D341Med (cell line): ENCODE data around the gene RAPGEF4.

ENCODE experiments used
- DNase-seq: peaks from one replicate; pipeline ENCODE4 v3.0.0; 2012; ENCODE audit warnings: low spot score

Gene RAPGEF4

GRCh38 chr2:172969166-172969565 lies 233.5 kb downstream of the RAPGEF4 start:
- DNase-seq: no peak

DNA sequence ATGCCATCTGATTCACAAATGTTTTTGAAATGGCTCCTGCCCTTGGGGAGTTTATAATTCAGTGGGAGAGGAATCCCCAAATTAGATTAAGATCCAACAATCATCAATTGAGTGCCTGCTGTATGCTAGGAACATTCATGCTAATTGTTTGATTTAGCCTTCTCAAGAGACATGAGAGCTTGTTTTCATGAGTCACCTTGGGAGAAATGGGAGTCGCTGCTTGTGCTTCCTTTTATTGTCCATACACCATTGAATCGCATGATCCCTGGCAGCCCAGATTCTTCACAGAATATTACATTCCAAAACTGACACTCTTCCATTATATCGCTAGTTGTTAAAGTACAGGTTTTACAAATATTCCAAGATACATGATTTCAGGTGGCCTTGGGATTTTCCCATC lies 234.0 kb downstream of the RAPGEF4 start:
- no peak for DNase-seq

GRCh38 chr2:172970660-172971059 lies 235.0 kb downstream of the RAPGEF4 start:
- no peak for DNase-seq

DNA sequence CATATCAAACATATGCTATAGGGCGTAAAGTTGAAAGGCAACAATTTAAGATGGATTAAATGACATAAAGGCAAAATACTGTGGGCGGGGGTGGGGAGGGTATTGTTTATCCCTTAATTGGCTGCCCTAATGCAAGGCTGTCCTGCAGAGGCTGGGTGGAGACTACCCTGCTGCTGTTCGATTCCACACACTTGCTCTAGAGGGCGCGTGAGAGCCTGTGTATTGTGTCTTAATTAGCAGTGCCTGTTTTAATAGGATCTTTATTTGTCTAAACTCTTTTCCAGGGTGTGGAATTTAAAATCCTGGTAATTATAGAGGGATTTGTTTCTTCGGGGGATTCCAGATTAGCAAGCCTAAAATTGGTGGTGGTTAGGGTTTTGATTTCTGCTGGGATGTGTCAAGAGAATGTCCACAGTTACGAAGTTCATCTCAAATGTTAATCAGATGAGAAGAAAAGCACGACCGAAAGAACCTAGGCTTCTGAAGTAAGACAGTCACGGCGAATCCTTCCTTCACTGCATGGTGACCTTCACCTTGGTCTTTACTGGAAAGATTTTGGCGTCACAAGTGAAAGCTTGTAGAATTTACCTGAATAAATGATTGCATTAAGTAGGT lies 236.5 kb downstream of the RAPGEF4 start:
- DNase-seq: peak; percentile 86

DNA sequence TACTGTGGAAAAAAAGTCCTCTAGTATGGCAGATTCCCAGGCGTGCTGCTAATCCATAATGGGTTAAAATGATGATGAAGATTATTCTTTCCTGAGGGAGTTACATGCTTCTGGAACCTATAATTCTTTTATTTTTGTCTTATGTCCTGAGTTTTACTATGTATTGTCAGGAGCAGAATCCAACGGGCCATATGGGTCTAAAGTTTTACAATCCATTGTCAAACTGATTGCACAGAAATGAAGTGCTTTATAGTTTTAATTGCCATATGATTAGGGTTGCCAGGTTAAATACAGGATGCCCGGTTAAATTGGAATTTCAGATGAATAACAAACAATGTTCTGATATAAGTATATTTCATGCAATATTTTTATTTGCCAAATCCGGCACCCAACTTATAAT lies 239.1 kb downstream of the RAPGEF4 start:
- no peak for DNase-seq

GRCh38 chr2:172976116-172976515 lies 240.5 kb downstream of the RAPGEF4 start:
- no peak for DNase-seq

DNA sequence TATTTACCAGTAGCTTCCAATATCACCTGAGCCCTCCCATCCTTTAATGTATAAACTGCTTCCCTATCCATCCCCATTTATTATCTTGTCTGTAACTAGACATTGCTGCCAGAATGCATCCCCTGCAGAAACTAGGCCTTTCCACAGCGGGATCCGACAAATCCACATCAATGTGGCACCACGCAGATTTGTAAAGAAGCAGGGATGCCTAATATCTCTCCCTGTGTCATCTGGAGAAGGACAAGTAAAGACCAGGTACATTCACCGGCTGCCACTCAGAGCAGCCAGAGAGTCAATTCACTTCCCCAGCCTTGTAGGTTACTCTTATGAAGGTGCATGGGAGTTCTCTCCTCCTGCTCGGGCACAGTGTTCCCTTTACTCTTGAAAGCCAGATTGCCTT lies 241.2 kb downstream of the RAPGEF4 start:
- no peak for DNase-seq

GRCh38 chr2:172977270-172978062 lies 241.8 kb downstream of the RAPGEF4 start:
- peak; percentile 69 for DNase-seq

GRCh38 chr2:172978063-172978383 lies 242.4 kb downstream of the RAPGEF4 start:
- DNase-seq: no peak

- no peak for DNase-seq
Measured at GRCh38 chr2:172985139-172985892, 249.7 kb downstream of the RAPGEF4 start.

DNA sequence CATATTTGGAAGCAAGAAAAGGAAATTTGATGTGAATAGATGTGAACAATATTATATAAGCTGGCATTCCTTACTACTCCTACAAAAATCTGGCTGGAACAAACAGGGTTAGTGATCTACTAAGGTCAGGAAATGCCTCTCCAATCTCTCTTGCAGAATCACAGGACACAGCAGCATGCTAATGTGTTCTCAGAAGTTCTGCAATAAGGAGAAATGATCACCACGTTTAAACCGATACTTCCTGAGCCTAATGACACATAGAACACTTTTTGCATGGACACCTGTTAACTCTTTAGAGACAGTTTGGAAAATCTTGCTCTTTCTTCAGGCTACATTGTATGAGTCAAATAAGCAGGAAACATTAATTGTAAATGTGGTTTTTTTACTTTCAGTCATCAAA lies 250.4 kb downstream of the RAPGEF4 start:
- DNase-seq: no peak

GRCh38 chr2:172988728-172989127 lies 253.1 kb downstream of the RAPGEF4 start:
- no peak for DNase-seq

DNA sequence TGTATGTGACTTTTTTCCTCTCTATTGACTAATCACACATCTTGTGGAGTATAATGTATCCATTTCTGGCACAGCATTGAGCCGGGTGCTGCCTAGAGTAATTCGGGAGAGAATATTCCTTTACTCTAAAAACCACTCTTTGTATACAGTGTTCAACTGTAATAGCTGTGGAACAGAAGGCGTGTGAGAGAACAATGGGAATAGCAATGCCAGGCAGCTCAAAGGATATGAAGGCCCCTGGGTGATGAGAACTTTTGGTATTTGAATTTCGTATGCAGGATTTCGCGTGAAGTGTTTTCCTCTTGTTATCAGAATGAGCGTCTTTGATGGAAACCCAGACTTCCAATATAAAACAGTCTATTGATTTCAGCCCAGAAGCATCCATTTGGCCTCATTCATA lies 255.4 kb downstream of the RAPGEF4 start:
- DNase-seq: no peak

DNA sequence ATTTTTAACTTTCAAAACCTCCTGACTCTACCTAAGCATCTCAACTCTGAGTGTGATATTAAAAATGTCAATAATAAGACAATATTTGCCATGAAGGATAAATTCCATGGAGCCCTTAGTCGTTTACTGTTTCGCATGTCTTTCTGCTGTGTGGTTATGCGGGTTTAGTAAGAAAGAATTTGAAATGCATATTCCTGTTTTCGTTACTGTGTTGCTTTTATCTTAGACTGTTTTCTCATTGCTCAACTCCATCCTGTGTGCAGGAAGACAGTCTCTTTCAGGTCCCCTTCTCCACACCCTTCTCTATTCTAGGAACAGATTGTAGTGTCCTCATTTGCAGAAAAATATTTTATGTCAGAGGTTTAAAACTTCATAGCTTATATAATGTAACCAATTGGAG lies 257.5 kb downstream of the RAPGEF4 start:
- DNase-seq: no peak

GRCh38 chr2:172993931-172994717 lies 258.5 kb downstream of the RAPGEF4 start:
- DNase-seq: no peak

DNA sequence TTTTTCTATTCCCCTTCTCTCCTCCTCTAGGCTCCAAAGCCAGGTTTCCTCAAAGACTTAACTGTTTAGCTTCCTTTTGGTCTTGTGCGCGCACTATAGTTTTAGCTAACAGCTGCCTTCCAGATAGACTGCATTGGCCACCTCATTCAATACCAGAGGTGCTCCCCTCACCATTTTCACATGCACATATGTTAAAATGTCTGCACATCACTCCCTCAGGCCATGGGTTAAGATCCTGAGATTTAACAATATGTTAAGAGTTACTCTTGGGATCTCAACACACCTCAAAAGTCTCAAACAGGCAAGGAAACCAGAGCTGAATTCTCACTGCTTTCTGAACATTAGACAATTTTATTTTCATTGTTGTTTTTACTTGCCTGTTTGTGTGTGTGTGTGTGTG lies 259.2 kb downstream of the RAPGEF4 start:
- DNase-seq: no peak

GRCh38 chr2:172995323-172996244 lies 259.9 kb downstream of the RAPGEF4 start:
- DNase-seq: no peak

DNA sequence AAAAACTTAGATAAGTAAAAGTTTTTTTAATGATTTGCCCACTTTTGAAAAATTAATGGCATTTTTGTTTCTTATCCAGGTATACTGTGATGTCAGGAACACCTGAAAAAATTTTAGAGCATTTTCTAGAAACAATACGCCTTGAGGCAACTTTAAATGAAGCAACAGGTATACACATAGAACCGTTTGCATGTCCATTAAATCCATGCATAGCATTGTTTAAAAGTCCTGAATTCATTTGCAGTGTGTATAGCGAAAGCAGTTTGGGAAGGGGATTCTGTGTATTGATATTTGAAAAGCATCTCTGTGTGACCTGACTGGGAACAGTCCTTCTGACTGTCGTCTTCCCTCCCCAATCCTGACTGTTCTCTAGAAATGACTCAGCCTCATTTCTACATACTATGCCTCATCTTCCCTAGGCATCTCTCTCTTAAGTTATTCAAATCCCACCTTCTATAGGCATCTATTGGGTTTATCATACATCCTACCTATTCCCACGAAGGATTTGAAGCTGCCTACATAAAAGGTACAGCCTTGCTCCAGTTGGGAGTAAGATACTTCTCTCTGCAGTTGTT lies 260.8 kb downstream of the RAPGEF4 start:
- no peak for DNase-seq

- DNase-seq: no peak
Measured at GRCh38 chr2:172997031-172997430, 261.4 kb downstream of the RAPGEF4 start.

GRCh38 chr2:172998547-172999272 lies 263.1 kb downstream of the RAPGEF4 start:
- DNase-seq: no peak
